SK-N-MC (cell line): Measurements from ENCODE around the gene COMTD1.

Source experiments
- EZH2 ChIP-seq: fragments of 200-600 bp; sonication (generic); IDR thresholded peaks from one replicate; pipeline ENCODE4 v1.6.1; 2017; ENCODE audit warnings: antibody characterized with exemption
- FOXP2 ChIP-seq: optimal IDR thresholded peaks from 2 replicates; pipeline ENCODE3; 2011; ENCODE audit warnings: mild to moderate bottlenecking, moderate library complexity; ENCODE audit not compliant: insufficient read depth; ENCODE audit errors: extremely low read length, control extremely low read depth
- POLR2AphosphoS5 ChIP-seq: IDR thresholded peaks from 2 replicates; pipeline ENCODE4 v1.6.1; 2012; ENCODE audit warnings: mild to moderate bottlenecking, low read depth, low read length, borderline replicate concordance

GRCh38 chr10:75205908-75206307 is 29.8 kb downstream of the COMTD1 start:
- TF ChIP-seq POLR2AphosphoS5 (no peak), EZH2 (no peak), FOXP2 (no peak)
